DMS114 treated with DMSO at 0.1 percent for 48 hours (cell line): Measurements from ENCODE around the gene HMOX2.

Experiments used
- DNase-seq: peaks from one replicate; lab custom pipeline; 2025; ENCODE audit not compliant: unreplicated experiment; lab: John Stamatoyannopoulos, UW

HMOX2 gene

DNA sequence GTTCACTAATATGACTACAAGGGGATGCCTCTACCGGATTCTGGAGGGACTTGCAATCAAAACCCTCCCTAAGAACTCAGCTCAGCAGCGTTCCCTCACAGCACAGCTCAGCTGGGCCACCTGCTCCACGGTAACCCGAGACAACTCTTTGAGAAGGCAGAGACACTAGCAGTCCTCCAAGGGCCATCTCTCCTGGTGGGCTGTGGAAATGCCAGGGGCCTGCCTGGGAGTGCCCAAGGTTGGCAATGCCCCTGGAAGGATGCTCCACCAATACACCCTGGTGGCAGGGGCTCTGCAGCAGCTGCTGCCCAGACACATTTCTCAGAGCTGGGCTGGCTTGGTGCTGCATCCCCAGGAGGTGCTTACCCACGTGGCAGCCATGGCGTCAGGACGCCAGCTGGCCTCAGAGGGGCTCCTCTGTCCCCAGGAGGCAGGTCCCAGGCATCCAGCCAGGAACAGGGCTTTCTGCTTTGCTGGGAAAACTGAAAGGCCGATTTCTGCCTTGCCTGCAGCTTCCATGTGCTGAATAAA, 45.9 kb downstream of the HMOX2 start:
- no peak for DNase-seq

DNA sequence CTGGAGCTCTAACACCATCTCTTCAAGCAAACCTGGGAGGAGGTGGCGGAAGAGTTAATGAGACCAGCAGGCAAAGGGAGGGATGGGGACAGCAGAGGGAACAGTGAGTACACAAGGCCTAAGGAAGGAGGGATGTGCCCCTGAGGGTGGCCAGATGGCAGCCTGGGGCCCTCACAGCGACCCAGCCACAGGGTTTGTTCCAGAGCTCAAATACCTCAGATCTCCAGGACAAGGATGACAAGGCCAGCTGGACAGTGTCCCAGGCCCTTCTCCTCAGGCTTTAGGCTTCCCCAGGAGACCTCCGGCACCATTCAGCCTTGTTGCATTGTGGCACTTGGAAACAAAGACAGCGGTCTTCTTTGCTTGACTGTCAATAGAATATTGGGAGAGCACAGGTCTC, 47.5 kb downstream of the HMOX2 start:
- no peak for DNase-seq

DNA sequence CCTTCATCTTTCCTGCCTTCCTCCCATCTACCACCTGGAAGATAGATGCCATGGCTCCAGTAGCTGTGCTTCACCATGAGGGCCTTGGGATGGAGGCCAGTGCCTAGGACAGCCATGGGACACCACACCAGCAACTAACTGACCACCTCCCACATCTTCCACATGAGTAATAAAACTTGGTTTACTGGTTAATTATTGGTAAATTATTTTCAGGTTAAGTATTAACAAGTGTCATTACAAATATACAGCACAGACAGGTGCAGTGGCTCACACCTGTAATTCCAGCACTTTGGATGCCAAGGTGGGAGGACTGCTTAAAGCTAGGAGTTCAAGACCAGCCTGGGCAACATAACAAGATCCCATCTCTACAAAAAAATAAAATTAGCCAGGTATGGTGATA, 48.4 kb downstream of the HMOX2 start:
- DNase-seq = no peak

DNA sequence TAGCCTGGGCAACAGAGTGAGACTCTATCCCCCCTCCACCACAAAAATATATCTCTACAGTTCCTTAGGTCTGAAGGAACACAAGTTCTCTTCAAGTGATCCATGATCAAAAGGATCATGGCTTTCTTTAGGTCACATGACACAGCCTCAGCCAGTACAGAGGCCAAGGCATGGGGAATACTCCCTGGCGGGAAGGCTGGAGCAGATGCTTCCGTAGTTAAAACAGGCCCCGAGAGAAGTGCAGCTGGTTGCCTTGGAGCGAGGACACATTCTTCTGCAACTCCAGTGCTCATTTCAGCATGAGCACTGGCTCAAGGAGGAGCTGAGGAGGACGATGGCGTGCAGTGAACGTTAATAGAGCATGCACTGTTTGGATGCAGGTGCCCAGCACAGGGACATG, 48.9 kb downstream of the HMOX2 start:
- DNase-seq = no peak

DNA sequence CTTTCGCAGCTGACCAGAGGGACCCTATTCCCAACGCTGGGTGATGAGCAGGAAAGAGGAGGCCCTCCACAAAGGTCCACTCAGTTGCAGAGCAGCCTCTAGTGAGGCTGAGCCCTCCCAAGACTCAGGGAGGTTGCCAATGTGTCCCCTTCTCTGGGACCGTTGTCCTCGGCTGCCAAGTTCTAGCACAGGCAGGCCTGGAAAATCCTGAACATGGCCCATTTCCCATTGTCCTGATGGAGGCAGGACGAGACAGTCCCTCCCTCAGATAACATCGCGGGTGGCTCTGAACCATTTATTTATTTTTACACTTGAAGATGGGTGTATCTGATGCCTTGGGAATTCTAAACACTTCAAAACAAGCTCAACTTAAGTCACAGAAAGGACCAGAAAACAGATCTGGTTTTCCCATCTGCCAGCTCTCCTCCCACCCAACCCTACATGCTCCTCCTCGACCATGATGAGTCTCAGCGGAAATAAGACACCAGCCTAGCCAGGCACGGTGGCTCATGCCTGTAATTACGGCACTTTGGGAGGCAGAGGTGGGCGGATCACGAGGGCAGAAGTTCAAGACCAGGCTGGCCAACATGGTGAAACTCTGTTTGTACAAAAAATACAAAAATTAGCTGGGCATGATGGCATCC, 49.6 kb downstream of the HMOX2 start:
- DNase-seq = no peak

DNA sequence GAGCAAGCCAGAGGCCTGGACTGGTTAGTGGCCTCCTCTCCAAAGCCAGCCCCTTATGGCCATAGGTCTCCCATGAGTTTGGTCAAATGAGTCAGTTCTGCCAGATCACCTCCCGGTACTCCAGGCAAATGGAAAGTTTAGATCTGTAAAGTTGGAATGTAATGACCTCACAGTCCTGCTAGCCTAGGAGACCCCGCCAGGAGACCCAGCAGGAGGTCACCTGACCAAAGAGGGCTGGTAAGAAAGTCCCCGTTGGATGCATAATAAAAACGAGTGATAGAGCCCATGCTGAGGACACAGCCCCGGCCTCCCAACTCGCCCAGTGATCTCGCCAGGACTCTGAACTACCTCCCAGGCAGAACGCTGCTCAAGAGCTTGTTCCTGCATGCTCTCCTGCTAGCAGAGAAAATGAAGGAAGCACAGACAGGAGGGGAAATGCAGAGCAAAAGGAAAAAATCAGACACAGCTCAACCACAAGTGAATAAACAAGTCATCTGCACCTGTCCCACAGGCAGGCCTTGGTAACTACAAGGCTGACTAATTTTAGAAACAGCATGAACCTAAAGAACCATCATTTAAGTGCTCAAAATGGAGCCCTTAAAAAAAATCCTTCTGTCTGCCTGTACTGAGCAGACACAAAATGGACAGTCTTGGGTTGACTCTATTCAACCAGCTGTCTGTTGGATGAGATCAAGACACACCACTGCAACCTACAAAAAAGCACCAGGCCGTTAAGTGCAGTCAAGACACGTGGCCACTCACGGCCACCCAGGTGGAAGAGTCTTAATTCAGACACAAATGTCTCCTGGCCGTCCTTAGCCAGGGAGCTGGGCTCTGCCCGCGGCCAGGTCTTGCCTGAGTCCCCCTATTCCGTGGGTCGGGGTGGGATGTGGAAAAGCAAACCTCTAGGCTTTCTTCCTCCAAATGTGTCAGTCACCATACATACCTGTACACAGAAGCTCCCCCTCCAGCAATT, 53.2 kb downstream of the HMOX2 start:
- no peak for DNase-seq

DNA sequence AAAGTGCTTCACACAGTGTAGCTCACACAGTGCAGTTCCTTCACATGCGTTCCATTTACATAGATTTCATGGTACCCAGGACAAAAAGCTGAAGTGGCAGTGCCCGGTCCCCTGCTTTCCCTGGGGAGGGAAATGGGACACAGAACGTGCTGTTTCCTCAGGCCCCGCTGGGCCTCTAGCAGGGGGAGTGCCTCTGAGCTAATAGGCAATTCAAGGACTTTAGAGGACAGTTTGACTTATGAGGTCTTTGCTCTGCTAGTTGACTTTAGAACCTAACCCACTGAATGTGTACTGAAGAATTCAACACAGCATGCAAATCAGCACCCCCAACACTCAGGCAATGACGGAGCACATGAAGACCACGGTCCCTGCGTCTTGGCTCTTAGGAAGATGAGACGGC, 55.6 kb downstream of the HMOX2 start:
- no peak for DNase-seq

DNA sequence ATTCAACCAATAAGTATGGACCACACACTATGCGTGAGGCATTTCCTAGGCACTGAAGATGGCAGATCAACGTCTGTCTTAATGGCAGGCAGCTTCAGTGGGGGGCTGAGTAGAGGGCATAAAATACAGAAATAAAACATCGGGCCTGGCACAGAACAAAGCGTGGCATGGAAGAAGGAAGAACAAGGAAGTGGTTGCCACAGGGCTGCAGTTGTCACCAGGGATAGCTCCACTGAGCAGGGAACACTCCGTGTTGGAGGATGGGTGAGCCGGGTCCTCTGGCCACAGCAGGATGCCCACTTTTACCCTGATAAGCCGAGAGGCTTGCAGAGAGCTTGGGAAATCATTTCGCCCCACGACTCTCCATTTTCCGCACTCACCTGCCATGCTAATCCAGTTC, 56.0 kb downstream of the HMOX2 start:
- DNase-seq = no peak

DNA sequence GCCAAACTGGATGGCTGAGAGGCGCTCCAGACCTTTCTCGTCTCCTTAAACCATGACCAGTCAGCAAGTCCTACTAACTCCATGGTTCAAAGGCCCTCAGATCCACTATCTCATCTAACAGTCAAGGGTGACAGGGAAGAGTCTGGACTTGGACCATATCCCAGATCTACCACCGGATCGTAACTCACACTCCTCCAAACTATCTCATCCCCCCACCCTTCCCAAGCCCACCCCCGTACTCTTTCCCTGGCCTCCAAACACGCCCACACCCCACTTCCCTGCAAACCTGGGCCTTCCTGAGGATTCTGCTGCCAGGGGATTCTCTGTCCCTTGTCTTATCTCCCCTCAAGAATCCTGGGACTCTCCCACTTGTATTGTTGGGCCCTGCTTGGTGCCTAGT, 57.3 kb downstream of the HMOX2 start:
- DNase-seq = no peak

DNA sequence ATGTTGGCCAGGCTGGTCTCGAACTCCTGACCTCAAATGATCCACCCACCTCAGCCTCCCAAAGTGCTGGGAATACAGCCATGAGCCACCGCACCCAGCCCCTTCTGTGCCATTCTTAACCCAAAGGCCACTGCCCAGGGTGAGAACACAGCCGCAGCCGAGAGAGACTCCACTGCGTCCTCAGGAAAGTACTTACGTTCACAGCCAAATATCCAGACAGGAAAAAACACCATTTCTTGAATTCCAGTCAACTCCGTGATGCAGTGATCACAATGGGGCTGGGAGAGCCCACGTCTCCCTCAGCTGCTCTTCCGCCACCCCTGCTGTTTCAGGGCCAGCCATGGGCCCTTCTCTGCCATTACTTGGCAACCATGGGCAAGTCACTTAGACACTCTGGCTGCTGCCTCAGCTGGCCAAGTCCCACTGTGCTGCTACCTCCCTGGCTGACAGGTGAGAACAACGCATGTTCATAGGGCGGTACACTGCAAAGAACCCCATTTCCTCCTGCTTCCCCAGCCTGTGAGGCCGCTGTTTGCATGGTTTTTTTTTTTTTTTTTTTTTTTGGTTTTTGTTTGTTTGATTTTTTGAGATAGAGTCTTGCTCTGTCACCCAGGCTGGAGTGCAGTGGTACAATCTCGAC, 58.1 kb downstream of the HMOX2 start:
- DNase-seq = no peak

DNA sequence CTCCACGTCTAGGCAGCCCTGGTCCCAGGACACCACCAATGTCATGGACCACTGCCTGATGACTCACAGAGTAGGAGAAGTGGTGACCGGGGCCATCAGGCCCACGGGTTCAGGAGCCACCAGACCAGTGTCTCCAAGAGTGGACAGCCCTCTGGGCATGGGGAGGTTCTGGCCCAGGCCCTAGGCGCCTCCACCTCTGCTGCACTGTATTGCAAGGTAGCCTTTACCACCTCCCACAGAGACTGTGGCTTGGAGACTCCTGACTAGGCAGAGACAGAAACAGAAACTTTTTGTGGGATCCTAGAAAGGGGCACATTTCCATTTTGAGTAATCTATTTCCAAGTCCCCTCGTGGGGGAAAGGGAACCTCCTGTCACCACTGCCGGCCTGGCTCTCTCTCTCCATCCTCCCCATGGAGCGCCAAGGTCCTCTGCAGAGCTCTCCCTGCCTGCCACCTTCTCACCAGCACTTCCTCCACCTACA, 59.5 kb downstream of the HMOX2 start:
- no peak for DNase-seq

DNA sequence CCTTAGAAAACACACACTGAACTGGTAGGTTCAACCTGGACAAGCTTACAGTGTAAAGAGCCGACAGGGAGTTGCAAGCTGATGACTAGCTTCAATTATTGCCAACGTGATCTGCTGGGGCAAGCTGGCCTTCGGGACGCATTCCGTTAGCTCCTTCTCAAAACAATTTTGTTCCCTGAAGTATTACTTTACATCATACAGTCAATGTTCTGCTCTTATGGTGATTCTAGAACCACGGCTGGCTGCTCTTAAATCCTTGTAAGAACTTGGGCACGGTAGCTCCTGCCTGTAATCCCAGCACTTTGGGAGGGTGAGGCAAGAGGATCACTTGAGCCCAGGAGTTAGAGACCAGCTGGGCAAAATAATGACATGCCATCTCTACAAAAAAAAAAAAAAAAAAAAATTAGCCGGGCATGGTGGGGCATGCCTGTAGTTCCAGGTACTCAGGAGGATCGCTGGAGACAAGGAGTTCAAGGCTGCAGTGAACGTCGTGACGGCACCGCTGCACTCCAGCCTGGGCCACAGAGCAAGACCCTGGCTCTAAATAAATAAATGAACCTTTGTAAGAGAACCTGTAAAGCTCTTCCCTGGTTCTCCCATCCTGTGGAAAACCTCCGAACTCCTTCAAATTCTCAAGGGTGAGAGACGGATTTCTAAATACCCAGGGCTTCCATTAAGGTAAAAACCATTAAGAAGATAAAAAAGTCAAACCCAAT, 60.4 kb downstream of the HMOX2 start:
- no peak for DNase-seq

DNA sequence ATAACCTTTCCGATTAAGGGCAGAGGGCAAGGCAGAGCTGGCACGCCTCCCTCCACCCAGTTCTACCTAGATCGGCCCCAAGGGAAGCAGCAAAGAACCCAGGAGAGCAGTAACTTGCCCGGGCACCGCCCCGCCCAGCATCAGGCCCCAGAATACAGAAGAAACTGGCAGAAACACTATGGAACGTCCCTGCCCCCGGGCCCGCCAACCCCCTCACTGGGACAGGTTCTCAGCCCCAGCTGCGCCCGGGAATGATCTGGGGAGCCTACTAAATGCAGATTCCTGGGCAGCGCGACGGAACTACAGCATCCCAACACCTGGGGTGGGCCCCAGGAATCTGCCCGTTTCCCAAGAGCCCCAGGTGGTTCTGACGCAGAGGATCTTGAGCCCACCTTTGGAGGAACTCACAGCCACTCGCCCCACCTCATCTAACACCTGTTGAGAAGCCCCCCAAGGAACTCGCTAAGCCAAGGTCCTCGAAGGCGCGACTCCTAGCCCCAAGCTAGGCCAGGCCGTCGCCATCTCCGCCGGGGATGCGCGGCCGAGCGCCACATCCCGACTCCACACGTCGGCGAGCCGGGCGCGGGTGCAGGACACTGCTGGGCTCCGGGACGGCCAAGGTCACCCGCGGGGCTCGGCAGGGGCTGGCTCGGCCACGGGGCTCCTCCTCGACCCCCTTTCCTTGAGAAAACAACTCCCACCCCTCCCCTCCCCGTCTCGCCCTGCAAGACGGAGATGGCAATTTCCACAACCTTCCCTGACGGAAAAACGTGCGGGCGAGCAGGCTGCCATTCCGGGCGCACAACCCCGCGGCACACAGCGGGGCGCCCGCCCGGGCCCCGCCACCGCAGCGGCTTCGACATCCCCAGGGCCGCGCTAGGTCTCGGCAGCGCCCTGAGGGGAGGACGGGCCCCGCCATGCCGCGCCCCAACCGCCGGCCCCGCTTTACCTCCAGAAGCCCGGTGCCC, 61.5 kb downstream of the HMOX2 start:
- DNase-seq = no peak

DNA sequence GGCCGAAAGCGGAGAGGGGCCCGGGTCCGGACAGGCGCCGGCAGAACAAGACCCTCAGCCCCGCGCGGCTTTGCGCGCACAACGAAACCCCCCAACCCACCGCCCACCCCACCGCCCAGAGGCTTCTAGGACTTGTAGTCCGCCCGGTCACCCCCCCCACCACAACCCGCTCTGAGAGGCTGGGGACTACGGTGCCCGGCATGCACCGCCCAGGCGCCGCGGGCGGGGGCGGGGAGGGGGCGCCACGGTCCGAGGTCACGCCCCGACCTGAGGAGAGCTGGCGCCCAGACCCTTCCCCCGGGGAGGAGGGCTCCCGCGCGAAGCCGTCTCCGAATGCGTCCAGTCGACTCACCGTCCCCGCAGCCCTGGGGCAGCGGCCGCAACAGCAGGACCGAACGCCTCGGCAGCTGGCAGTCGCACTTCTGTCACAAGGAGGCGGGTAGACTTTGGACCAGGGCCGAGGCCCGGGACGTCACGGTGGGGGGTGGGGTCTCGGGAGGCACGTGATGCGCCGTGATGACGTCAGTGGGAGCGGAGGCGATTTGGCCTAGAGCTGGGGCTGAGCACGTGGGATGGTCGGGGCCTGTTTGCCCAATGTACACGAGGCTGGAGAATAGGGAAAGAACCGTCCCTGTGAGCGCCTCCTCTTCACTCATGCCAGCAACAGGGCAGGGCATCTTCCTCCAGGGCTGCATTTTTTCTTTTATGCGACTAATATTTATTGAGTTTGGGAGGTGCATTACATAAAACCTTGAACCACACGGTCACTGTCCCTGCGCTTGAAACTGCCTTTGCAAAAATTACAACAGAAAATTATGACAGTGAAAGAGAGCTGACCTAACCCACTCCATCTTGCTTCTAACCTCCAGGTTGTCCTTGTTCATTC, 62.4 kb downstream of the HMOX2 start, which contains the start of gene CDIP1:
Gene CDIP1 (minus strand): TSS at position 424 of the 886 bp plus-strand sequence. CDS start 24,643 bp downstream, outside the sequence.
- peak; percentile 73 for DNase-seq

DNA sequence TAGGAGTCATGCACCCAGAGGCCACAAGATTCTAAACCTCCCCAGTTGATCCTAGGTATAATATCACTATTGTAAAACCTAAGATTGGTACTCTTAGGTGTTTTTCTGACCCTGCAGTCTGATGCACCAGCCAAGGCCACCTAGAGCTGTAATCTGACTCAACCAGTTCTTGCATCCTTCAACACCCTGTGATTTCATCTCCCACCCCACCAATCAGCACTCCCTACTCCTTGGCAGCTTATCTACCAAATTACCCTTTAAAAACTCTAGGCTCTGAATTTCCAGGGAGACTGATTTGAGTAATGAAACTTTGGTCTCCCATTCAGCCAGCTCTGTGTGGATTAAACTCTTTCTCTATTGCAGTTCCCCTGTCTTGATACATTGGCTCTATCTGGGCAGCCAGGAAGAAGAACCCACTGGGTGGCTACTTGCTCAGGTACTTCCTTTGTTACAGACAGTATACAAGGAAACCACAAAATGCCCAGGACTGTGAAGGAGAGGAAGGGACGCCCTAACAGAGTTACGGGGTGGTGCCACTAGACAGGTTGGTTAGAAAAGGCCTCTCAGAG, 63.6 kb downstream of the HMOX2 start:
- no peak for DNase-seq

DNA sequence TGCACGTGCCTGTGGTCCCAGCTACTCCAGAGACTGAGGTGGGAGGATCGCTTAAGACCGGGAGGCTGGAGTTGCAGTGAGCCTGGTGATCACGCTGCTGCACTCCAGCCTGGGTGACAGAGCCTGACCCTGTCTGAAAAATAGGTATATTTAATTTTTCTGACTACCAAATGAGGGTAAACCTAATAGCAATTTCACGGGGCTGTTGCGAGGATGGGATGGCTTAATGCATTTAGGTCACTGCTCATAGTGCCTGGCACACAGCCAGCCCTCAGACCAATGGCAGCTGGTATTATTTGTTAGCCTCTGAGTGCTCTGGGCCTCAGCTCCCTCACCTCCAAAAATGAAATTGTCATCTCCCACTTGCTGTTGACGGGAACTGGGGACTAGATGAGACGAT, 68.3 kb downstream of the HMOX2 start:
- no peak for DNase-seq

DNA sequence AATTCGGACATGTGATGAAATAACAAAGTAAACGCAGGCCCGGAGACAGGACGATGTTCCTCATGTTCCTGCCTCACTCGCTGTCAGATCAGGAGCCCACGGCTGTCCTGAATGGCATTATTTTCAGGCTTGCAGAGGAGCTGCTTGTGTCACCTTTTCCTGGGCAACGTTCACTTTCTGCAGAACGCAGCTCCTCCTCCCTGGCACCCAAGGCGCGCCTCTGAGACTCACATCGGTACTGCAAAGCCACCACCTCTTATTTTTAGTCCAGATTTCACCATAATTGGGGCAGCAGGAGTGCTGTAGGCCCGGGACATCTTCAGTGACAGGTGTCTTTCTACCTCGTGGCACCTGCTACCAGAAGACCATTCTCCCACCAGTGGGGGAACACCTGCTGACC, 71.9 kb downstream of the HMOX2 start:
- no peak for DNase-seq

DNA sequence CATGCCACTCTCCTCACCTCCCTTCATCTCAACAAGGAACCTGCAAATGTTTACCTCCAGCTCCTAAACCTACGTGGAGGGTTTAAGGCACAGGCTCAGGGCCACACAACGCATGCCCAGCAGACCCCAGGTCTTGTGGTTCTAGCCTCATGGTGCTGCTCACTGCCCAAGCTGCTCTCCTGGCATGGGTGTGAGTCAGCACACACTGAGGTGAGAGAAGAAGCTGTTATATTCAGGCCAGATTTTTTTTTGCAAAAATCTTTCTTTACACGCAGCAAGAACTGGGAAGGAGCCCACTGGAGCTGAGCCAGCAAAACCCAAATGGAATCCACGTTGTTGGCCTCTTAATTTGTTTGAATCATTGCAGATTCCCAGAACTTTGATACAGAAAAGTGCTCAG, 74.4 kb downstream of the HMOX2 start:
- DNase-seq = no peak
